Endothelial cell of umbilical vein (primary cell): Measurements from ENCODE around the gene MED16. TPM values are rescaled to one million over a fixed set of nuclear protein-coding genes. Genes with fewer than 3 reads are reported as not detected.

Source experiments
- BruUV-seq: library from RNA; stranded (reverse); fragments of 400-500 nt; replicated peaks from 2 replicates; lab custom pipeline; 2021; lab: Mats Ljungman, UMichigan
- CTCF ChIA-PET: fragments of 300-600, 350-600 bp; sonication (Branson Sonifier 250); formaldehyde crosslinking; loops from one replicate; lab custom pipeline; 2021; ENCODE audit warnings: antibody characterized with exemption, inconsistent platforms; lab: Charles Lee
- POLR2A ChIA-PET: fragments of 300-600, 350-600 bp; sonication (Branson Sonifier 250); formaldehyde crosslinking; loops from one replicate; lab custom pipeline; 2021; ENCODE audit warnings: antibody characterized with exemption, inconsistent platforms; lab: Charles Lee
- DNase-seq: peaks from one replicate; pipeline ENCODE4 v3.0.0-alpha.2; 2011; ENCODE audit warnings: low read depth, low spot score
- FAIRE-seq: peaks from 2 replicates; lab custom pipeline; 2011; peaks lifted over from hg19 to GRCh38; lab: Jason Lieb, UNC
- H2AFZ ChIP-seq: 2 replicates; pipeline ENCODE4 v1.6.0; 2012; ENCODE audit warnings: low read depth, low read length, control low read depth, inconsistent platforms
- H3K27ac ChIP-seq: 2 replicates; pipeline ENCODE4 v1.5.1; 2011; ENCODE audit warnings: low read depth, mild to moderate bottlenecking, control low read depth, low read length, moderate library complexity; ENCODE audit not compliant: insufficient read depth
- H3K27me3 ChIP-seq, 2 experiments: 2 replicates each; pipeline versions ENCODE4 v1.6.0 to v1.6.1; 2011; ENCODE audit warnings: low read length in 2 of 2, mixed read lengths in 1 of 2; ENCODE audit not compliant: control insufficient read depth in 2 of 2, insufficient read depth in 2 of 2
- H3K36me3 ChIP-seq, 2 experiments: 2 replicates in 1 of 2; 3 replicates in 1 of 2; pipeline ENCODE4 v1.5.1; 2011; ENCODE audit warnings: low read length in 2 of 2, mild to moderate bottlenecking in 1 of 2, moderate library complexity in 1 of 2; ENCODE audit not compliant: control insufficient read depth in 2 of 2, insufficient read depth in 2 of 2; ENCODE audit errors: extremely low read depth in 1 of 2
- H3K4me1 ChIP-seq: 3 replicates; pipeline ENCODE4 v1.5.1; 2011; ENCODE audit warnings: mild to moderate bottlenecking, low read length; ENCODE audit not compliant: control insufficient read depth, insufficient read depth; ENCODE audit errors: extremely low read depth
- H3K4me2 ChIP-seq: 2 replicates; pipeline ENCODE4 v1.6.1; 2011; ENCODE audit warnings: low read length, control low read depth, mixed read lengths; ENCODE audit not compliant: insufficient read depth
- H3K4me3 ChIP-seq, 3 experiments: fragments of 200-600 bp in 1 of 3; sonication (generic), shearing (Covaris generic) in 1 of 3; replicated peaks in 1 of 3; 2 replicates each; pipeline ENCODE4 v1.5.1; 2011 to 2016; ENCODE audit warnings: control low read depth in 3 of 3, low read length in 3 of 3, mild to moderate bottlenecking in 2 of 3, inconsistent platforms in 1 of 3, low read depth in 1 of 3, moderate library complexity in 1 of 3; ENCODE audit not compliant: insufficient read depth in 1 of 3
- H3K79me2 ChIP-seq: 2 replicates; pipeline ENCODE4 v1.6.0; 2012; ENCODE audit warnings: low read length, inconsistent platforms; ENCODE audit not compliant: control insufficient read depth, insufficient read depth
- H3K9ac ChIP-seq: replicated peaks from 2 replicates; pipeline ENCODE3; 2011; ENCODE audit warnings: low read length, control low read depth; ENCODE audit not compliant: insufficient read depth; ENCODE audit errors: extremely low read depth
- H3K9me1 ChIP-seq: replicated peaks from 3 replicates; pipeline ENCODE4 v1.6.0; 2011; ENCODE audit warnings: mild to moderate bottlenecking, low read length; ENCODE audit not compliant: control insufficient read depth, insufficient read depth; ENCODE audit errors: extremely low read depth
- H3K9me3 ChIP-seq: replicated peaks from 2 replicates; pipeline ENCODE4 v1.5.1; 2012; ENCODE audit warnings: low read length, inconsistent platforms; ENCODE audit not compliant: control insufficient read depth, insufficient read depth
- H4K20me1 ChIP-seq: replicated peaks from 2 replicates; pipeline ENCODE3; 2011; ENCODE audit warnings: mild to moderate bottlenecking, low read length; ENCODE audit not compliant: control insufficient read depth, insufficient read depth; ENCODE audit errors: extremely low read depth
- CTCF ChIP-seq, 2 donors: IDR thresholded peaks; 1 replicate in 1 of 2; 2 replicates in 1 of 2; pipeline ENCODE4 v1.5.1; 2011; ENCODE audit warnings: low read length in 2 of 2, mild to moderate bottlenecking in 2 of 2, moderate library complexity in 2 of 2, control low read depth in 1 of 2, inconsistent platforms in 1 of 2, low read depth in 1 of 2; ENCODE audit not compliant: insufficient read depth in 1 of 2; ENCODE audit errors: extremely low read depth in 1 of 2
- EZH2 ChIP-seq: IDR thresholded peaks from 2 replicates; pipeline ENCODE4 v1.6.1; 2012; ENCODE audit warnings: borderline replicate concordance, low read depth, mild to moderate bottlenecking, moderate library complexity, low read length, inconsistent platforms; ENCODE audit not compliant: severe bottlenecking
- FOS ChIP-seq: IDR thresholded peaks from 2 replicates; pipeline ENCODE4 v1.6.1; 2011; ENCODE audit warnings: mild to moderate bottlenecking, low read length, moderate library complexity, borderline replicate concordance; ENCODE audit not compliant: insufficient read depth
- GATA2 ChIP-seq: IDR thresholded peaks from 2 replicates; pipeline ENCODE4 v1.7.0; 2011; ENCODE audit warnings: low read depth, mild to moderate bottlenecking, moderate library complexity, mixed read lengths, low read length; ENCODE audit not compliant: insufficient read length, insufficient read depth
- JUN ChIP-seq: IDR thresholded peaks from 2 replicates; pipeline ENCODE4 v1.6.1; 2011; ENCODE audit warnings: borderline replicate concordance, low read depth; ENCODE audit not compliant: insufficient read length, insufficient read depth
- MAX ChIP-seq: IDR thresholded peaks from 2 replicates; pipeline ENCODE4 v1.6.1; 2011; ENCODE audit not compliant: insufficient read depth, insufficient read length
- MYC ChIP-seq: IDR thresholded peaks from one replicate; pipeline ENCODE4 v1.6.1; 2011; ENCODE audit warnings: mild to moderate bottlenecking, low read depth, low read length
- POLR2A ChIP-seq: IDR thresholded peaks from 2 replicates; pipeline ENCODE4 v1.6.1; 2012; ENCODE audit warnings: low read depth, mild to moderate bottlenecking, control low read depth, low read length
- POLR2AphosphoS5 ChIP-seq: IDR thresholded peaks from 2 replicates; pipeline ENCODE4 v1.6.1; 2012; ENCODE audit warnings: low read depth, mild to moderate bottlenecking, control low read depth, low read length, moderate library complexity; ENCODE audit not compliant: insufficient read depth
- dilution Hi-C: fragments of 300-500 bp; cut with MboI; formaldehyde crosslinking; loops from one replicate; pipeline ENCODE4 v1.15.0; 2019; ENCODE audit warnings: low sequenced_read_pairs; ENCODE audit not compliant: extremely low pct_ligation_motif_present
- intact Hi-C: fragments of 100-400 bp; cut with micrococcal nuclease; formaldehyde crosslinking; loops from one replicate; pipeline ENCODE4 v1.10.0; 2022
- polyA plus RNA-seq, 4 experiments: library from polyadenylated mRNA; depleted of rRNA in 3 of 4; stranded (reverse) in 3 of 4; unstranded in 1 of 4; fragments of >200 nt; gene quantifications; 2 replicates each; pipeline versions ENCODE4 v1.2.1 to v1.2.3, GENCODE V29; 2011 to 2012; ENCODE audit warnings: missing spikeins in 1 of 4
- total RNA-seq: library from RNA; stranded (reverse); gene quantifications from 2 replicates; pipeline ENCODE4 v1.2.3, GENCODE V29; 2021

MED16 gene
- total and polyA plus RNA-seq, 2 donors (not counting 3 experiments of a cell fraction or from before 2014, with no cell fraction given), result 63.1 to 66.5 TPM

GRCh38 chr19:840519-841206 is 52.3 kb downstream of the MED16 start, which contains the start of gene PRTN3:
TSS of gene PRTN3 (plus strand) at chr19:840999. CDS start at chr19:841009, 10 bp downstream.
- H3K27me3 ChIP-seq, result peaks cover 0 to 6% of the 10 kb centered on the region in 2 experiments
- intact Hi-C loops, result no loop called here

More at GRCh38 chr19:840519-841206, 52.3 kb downstream of the MED16 start, which contains the start of gene PRTN3:
- Histone ChIP-seq H3K9ac (no peak within 1 kb of the TSS), H2AFZ (no peak within 1 kb of the TSS), H3K9me1 (no peaks in the 10 kb centered on the region), H3K4me1 (no peaks in the 10 kb centered on the region), H3K9me3 (no peaks in the 10 kb centered on the region), H3K36me3 (no peaks in the 10 kb centered on the region), H3K79me2 (no peaks in the 10 kb centered on the region), H3K4me2 (no peak within 1 kb of the TSS), H3K4me3 (no peak within 1 kb of the TSS), H3K27ac (no peak within 1 kb of the TSS), H4K20me1 (no peaks in the 10 kb centered on the region)
- dilution Hi-C loops, result no loop called here
- ChIA-PET CTCF (interaction anchor here (0.7 to 1.3 kb wide), 2 partner anchors 22 to 71 kb away, joined by 3 read pairs; no protein-coding TSS in a partner anchor), POLR2A (no interaction called here)
- no peak for DNase-seq
- no peak for TF ChIP-seq JUN
- no peak for TF ChIP-seq POLR2AphosphoS5
- TF ChIP-seq EZH2, result no peak
- no peak for TF ChIP-seq GATA2
- no peak for TF ChIP-seq FOS
- no peak for TF ChIP-seq MYC
- no peak for TF ChIP-seq CTCF (IDR thresholded peaks at IDR 0.05; ENCODE audit: extremely low read depth in 1 of 2, insufficient read depth in 1 of 2, low read depth in 1 of 2, low read length in 2 of 2)
- no peak for TF ChIP-seq POLR2A
- no peak for TF ChIP-seq MAX
- no TSS peak for BruUV-seq
- FAIRE-seq, result no peak
